WTC11 (cell line): ENCODE data around the gene ATG16L1. TPM values are rescaled to one million over a fixed set of nuclear protein-coding genes. Genes with fewer than 3 reads are reported as not detected.

ENCODE experiments used
- ATAC-seq: fragments of 200-7000 bp; cut with Tn5 transposase; 2 replicates; pipeline ENCODE4 v1.10.0; 2021; ENCODE audit warnings: mild to moderate bottlenecking, moderate library complexity
- CTCF ChIA-PET: fragments of 300-600 bp; sonication (Branson Sonifier 250); formaldehyde crosslinking; loops from one replicate; lab custom pipeline; 2021; ENCODE audit warnings: antibody characterized with exemption; lab: Charles Lee
- POLR2A ChIA-PET: fragments of 350-600 bp; sonication (Branson Sonifier 250); formaldehyde crosslinking; loops from one replicate; lab custom pipeline; 2021; ENCODE audit warnings: antibody characterized with exemption; lab: Charles Lee
- DNase-seq: peaks from one replicate; pipeline ENCODE4 v3.0.0; 2021; ENCODE audit warnings: low spot score
- H3K27ac Mint-ChIP-seq: 2 replicates; pipeline ENCODE4 v1.8.0; 2021; ENCODE audit warnings: mixed read lengths
- H3K27me3 Mint-ChIP-seq: 2 replicates; pipeline ENCODE4 v1.8.0; 2021; ENCODE audit warnings: low read depth, mild to moderate bottlenecking, moderate library complexity, mixed read lengths
- H3K36me3 Mint-ChIP-seq: 2 replicates; pipeline ENCODE4 v1.8.0; 2021; ENCODE audit warnings: mixed read lengths
- H3K4me1 Mint-ChIP-seq: 2 replicates; pipeline ENCODE4 v1.8.0; 2022; ENCODE audit warnings: mixed read lengths
- H3K4me3 Mint-ChIP-seq: 2 replicates; pipeline ENCODE4 v1.8.0; 2021; ENCODE audit warnings: mild to moderate bottlenecking, moderate library complexity, mixed read lengths
- H3K9me3 Mint-ChIP-seq: 2 replicates; pipeline ENCODE4 v1.8.0; 2021; ENCODE audit warnings: mixed read lengths
- AR ChIP-seq: fragments of 250-450 bp; sonication (Bioruptor Pico); IDR thresholded peaks from 2 replicates; pipeline ENCODE4 v1.9.0; 2021; ENCODE audit warnings: mild to moderate bottlenecking
- ATF1 ChIP-seq: sonication (generic); formaldehyde crosslinking; IDR thresholded peaks from 2 replicates; pipeline ENCODE4 v1.8.1; 2023; ENCODE audit warnings: mild to moderate bottlenecking, moderate library complexity, missing genetic modification reagents
- ATF2 ChIP-seq: sonication (generic); formaldehyde crosslinking; IDR thresholded peaks from 2 replicates; pipeline ENCODE4 v1.8.1; 2022; ENCODE audit warnings: low read depth, missing genetic modification reagents, borderline replicate concordance
- CREM ChIP-seq: sonication (generic); formaldehyde crosslinking; IDR thresholded peaks from 2 replicates; pipeline ENCODE4 v1.8.1; 2022; ENCODE audit warnings: mild to moderate bottlenecking, missing genetic modification reagents, moderate library complexity
- EMX1 ChIP-seq: fragments of 250-450 bp; sonication (Bioruptor Pico); IDR thresholded peaks from 2 replicates; pipeline ENCODE4 v1.8.0; 2021; ENCODE audit warnings: mild to moderate bottlenecking
- GABPB1 ChIP-seq: sonication (generic); formaldehyde crosslinking; IDR thresholded peaks from 2 replicates; pipeline ENCODE4 v1.8.1; 2023; ENCODE audit warnings: mild to moderate bottlenecking, missing genetic modification reagents
- NFE2L1 ChIP-seq: sonication (generic); formaldehyde crosslinking; IDR thresholded peaks from 2 replicates; pipeline ENCODE4 v1.8.1; 2023; ENCODE audit warnings: missing genetic modification reagents
- OVOL2 ChIP-seq: fragments of 250-450 bp; sonication (Bioruptor Pico); IDR thresholded peaks from 2 replicates; pipeline ENCODE4 v1.9.0; 2021; ENCODE audit warnings: mild to moderate bottlenecking, borderline replicate concordance
- PRDM15 ChIP-seq: sonication (generic); formaldehyde crosslinking; IDR thresholded peaks from 2 replicates; pipeline ENCODE4 v1.8.0; 2022; ENCODE audit warnings: missing genetic modification reagents
- RELA ChIP-seq: sonication (generic); formaldehyde crosslinking; IDR thresholded peaks from 2 replicates; pipeline ENCODE4 v1.8.1; 2022; ENCODE audit warnings: missing genetic modification reagents, mild to moderate bottlenecking, borderline replicate concordance
- TEAD1 ChIP-seq: sonication (generic); formaldehyde crosslinking; IDR thresholded peaks from 2 replicates; pipeline ENCODE4 v1.8.0; 2022; ENCODE audit warnings: mild to moderate bottlenecking, missing genetic modification reagents
- USF1 ChIP-seq: sonication (generic); formaldehyde crosslinking; IDR thresholded peaks from 2 replicates; pipeline ENCODE4 v1.8.0; 2022; ENCODE audit warnings: mild to moderate bottlenecking, missing genetic modification reagents
- ZNF121 ChIP-seq: sonication (generic); formaldehyde crosslinking; IDR thresholded peaks from 2 replicates; pipeline ENCODE4 v1.8.0; 2023; ENCODE audit warnings: missing genetic modification reagents
- ZNF512 ChIP-seq: sonication (generic); formaldehyde crosslinking; IDR thresholded peaks from 2 replicates; pipeline ENCODE4 v1.8.1; 2022; ENCODE audit warnings: missing genetic modification reagents, borderline replicate concordance
- ZSCAN18 ChIP-seq: fragments of 250-450 bp; sonication (Bioruptor Pico); IDR thresholded peaks from 2 replicates; pipeline ENCODE4 v2.1.2; 2022; ENCODE audit warnings: mild to moderate bottlenecking, moderate library complexity
- total RNA-seq: library from RNA; stranded (reverse); gene quantifications from 3 replicates; pipeline ENCODE4 v1.2.3, GENCODE V29; 2021

The ATG16L1 gene
- total RNA-seq, 1 experiment from 2014 or later: 31.8 TPM

- ChIA-PET CTCF (no interaction called here), POLR2A (no interaction called here)
- no peaks in the 10 kb centered on the region for H3K4me1 Mint-ChIP-seq
- no peak overlapping the region for H3K27ac Mint-ChIP-seq
- no peak overlapping the region for H3K4me3 Mint-ChIP-seq
- DNase-seq: no peak
- H3K27me3 Mint-ChIP-seq: no peaks in the 10 kb centered on the region
- peaks cover 79% of the 10 kb centered on the region for H3K36me3 Mint-ChIP-seq
- no peaks in the 10 kb centered on the region for H3K9me3 Mint-ChIP-seq
- no peak for ATAC-seq
- no peak for TF ChIP-seq EMX1 (CRISPR knock-in tag)
Observed at GRCh38 chr2:233278921-233279320, 27.4 kb downstream of the ATG16L1 start.

- POLR2A ChIA-PET: no interaction called here
- CTCF ChIA-PET: interaction anchor here (0.8 kb wide), 1 partner anchor 163 kb away, joined by 3 read pairs; no protein-coding TSS in a partner anchor
- H3K27me3 Mint-ChIP-seq: no peaks in the 10 kb centered on the region
Observed at GRCh38 chr2:233280114-233280693, 28.7 kb downstream of the ATG16L1 start.

GRCh38 chr2:233281553-233281952 lies 30.1 kb downstream of the ATG16L1 start:
- DNase-seq (no peak), ATAC-seq (no peak)
- no peaks in the 10 kb centered on the region for H3K27me3 Mint-ChIP-seq
- ChIA-PET CTCF (no interaction called here), POLR2A (interaction anchor here (0.6 kb wide), 1 partner anchor 28 kb away, joined by 6 read pairs; no protein-coding TSS in a partner anchor)
- H3K36me3 Mint-ChIP-seq: peaks cover 68% of the 10 kb centered on the region
- H3K4me3 Mint-ChIP-seq: no peak overlapping the region
- H3K27ac Mint-ChIP-seq: no peak overlapping the region
- H3K4me1 Mint-ChIP-seq: no peaks in the 10 kb centered on the region
- H3K9me3 Mint-ChIP-seq: no peaks in the 10 kb centered on the region
- TF ChIP-seq PRDM15 (CRISPR knock-in tag): no peak
- no peak for TF ChIP-seq ZNF512 (CRISPR knock-in tag)
- no peak for TF ChIP-seq CREM (CRISPR knock-in tag)
- TF ChIP-seq ZNF121: no peak
- no peak for TF ChIP-seq OVOL2
- no peak for TF ChIP-seq TEAD1

More at GRCh38 chr2:233280114-233280693, 28.7 kb downstream of the ATG16L1 start:
- ATAC-seq: no peak
- Mint-ChIP-seq H3K4me1 (no peaks in the 10 kb centered on the region), H3K4me3 (no peak overlapping the region), H3K9me3 (no peaks in the 10 kb centered on the region), H3K27ac (no peak overlapping the region), H3K36me3 (peaks cover 74% of the 10 kb centered on the region)
- no peak for DNase-seq
- TF ChIP-seq ATF1 (CRISPR knock-in tag) (no peak), ATF2 (CRISPR knock-in tag) (no peak), AR (CRISPR knock-in tag) (no peak), NFE2L1 (CRISPR knock-in tag) (no peak), USF1 (CRISPR knock-in tag) (no peak), ZSCAN18 (CRISPR knock-in tag) (no peak), RELA (no peak), TEAD1 (no peak), GABPB1 (no peak)
